Kasumi-1 (cell line): Measurements from ENCODE around the gene ELAVL1.
"Not testable (repeated sequence)": the region's sequence is repeated elsewhere in the genome, so short reads cannot be mapped to it uniquely, and the experiment has no call there.

Experiments
- DNase-seq, 2 experiments: peaks; one replicate each; lab custom pipeline; 2025; lab: John Stamatoyannopoulos, UW

Gene ELAVL1

GRCh38 chr19:7921302-7921966, 84.0 kb downstream of the ELAVL1 start:
- DNase-seq, result peak in 1 of 2 experiments; percentile 42

DNA sequence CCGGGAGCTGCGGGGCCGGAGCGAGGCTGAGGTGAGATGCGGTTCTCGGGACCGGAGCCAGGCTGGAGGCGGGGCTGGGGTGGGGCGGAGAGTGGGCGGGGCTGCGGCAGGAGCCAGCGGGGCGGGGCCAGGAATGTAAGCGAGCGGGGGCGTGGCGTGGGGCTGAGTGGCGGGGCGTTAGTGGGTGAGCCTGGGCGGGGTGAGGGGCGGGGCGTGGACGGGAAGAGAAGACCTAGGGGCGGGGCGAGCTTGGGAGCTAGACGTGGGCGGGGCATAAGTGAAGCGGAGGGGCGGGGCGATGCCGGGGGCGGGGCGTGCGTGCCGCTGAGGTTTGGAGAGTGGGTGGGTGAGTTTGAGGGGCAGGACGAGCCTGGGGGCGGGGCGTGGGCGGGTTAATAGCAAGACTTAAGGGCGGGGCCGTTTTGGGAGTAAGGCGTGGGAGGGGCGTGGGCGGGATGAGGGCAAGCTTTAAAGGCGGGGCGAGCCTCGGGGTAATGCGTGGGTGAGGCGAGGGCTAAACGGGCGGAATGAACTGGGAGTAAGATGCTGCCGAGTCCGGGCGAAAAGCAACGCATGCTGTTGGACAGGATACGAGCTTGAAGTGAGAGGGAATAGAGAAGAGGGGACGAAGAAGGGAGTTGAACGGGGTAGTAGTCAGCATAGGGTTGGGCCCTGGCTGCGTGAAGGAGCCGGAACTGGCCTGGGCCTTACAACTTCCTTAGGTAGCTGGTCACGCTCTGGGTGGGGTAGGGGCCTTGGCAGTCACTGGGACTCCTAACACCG, 84.7 kb downstream of the ELAVL1 start:
- DNase-seq, result peak; percentile 95 to 98

- peak; percentile 83 to 85 for DNase-seq
These were observed 85.6 kb downstream of the ELAVL1 start, which contains the start of gene SNAPC2 for GRCh38 chr19:7919610-7920518. Gene SNAPC2, plus strand, starts transcription at chr19:7920338. Its CDS starts 29 bp downstream, at chr19:7920367.

DNA sequence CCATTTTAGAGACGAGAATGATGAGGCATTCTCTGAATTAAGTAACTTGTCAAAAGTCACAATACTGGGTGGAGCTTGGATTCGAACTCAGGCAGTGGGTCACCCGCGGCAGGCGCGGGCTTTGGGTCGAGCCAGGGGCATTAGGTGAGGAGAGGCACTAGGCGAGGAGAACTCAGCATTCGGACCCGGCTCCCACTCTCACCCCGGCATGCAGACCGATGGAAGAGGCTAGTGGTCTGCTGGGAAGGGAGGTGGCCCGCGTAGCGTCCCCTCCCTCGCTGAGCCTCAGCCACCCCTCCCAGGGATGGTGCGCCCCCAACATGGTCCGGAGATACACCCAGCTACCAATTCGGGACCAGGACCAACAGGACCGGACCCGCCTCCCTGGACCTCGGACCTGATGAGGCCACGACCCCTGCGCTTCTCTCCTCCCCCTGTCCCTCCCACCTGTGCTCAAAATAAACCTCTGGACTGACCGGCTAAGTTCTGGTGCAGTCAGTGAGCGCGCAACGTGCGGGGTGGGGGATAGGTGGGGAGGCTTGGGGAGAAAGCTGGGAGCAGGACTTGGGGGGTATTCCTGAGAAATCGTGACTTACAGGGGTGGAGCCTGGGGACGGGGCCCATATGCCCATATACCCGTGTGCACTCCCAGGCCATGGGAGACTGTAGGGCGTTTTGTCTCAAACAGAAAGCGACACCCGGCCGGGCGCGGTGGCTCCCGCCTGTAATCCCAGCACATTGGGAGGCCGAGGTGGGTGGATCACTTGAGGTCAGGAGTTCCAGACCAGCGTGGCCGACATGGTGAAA, 86.6 kb downstream of the ELAVL1 start:
- no peak for DNase-seq

GRCh38 chr19:7918062-7918614, 87.3 kb downstream of the ELAVL1 start:
- DNase-seq, result not testable (repeated sequence)

GRCh38 chr19:7917267-7918061, 88.0 kb downstream of the ELAVL1 start:
- DNase-seq, result peak; percentile 48 to 62

GRCh38 chr19:7916955-7917266, 88.5 kb downstream of the ELAVL1 start:
- DNase-seq, result no peak

- no peak for DNase-seq
These were observed 89.1 kb downstream of the ELAVL1 start for GRCh38 chr19:7916103-7916954.

DNA sequence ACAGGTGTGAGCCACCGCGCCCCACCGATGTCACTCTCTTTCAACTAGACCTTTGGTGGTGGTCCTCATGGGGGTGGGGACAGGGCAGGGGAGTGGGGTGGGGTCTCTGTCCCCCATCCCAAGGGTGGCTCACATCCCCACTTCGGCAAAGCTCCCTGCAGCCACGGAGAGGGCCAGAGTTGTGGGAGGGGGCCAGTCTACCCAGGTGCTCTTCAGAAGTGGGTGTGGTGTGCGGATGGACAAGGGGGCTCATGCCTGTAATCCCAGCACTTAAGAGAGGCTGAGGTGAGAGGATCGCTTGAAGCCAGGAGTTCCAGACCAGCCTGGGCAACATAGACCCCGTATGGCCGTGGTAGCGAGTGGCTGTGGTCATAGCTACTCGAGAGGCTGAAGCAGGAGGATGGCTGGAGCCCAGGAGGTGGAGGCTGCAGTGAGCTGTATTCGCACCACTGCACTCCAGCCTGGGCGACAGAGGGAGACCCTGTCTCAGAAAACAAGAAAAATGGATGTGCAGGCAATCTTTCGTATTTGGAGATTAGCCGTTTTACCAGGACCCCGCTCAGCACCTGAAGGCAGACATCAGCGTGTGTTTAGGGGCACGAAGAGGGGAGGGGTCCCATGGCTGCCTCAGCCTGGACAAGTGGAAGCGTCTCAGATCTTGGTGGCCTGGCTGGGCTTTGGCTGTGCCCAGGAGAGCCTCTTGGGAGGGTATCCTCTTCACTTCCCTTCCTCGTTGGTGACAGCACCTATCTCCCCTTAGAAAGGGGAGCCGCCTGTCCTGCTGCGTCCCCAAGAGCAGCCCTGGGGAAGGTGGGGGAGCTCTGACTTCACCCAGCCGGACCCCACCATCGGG, 90.0 kb downstream of the ELAVL1 start:
- no peak for DNase-seq

DNA sequence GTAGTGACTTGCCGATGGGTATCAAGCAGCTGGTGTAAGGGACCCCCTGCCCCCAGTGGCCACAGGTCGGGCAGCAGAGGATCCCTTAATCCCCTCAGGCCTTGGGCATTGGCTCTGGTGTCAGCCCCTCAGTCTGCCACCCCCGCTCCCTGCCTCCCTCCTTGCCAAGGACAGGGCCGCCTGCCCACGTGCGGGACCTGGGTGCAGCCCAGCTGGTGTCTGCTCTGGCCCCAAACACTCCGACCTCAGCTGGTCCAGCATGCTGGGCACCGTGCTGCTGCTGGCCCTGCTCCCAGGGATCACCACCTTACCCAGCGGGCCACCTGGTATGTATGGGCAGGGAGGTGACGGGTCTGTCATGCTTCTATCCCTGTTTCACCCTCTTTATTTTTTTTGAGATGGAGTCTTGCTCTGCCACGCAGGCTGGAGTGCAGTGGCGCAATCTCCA, 90.8 kb downstream of the ELAVL1 start, which contains the start of gene TGFBR3L:
TSS of gene TGFBR3L (plus strand) at position 233 of the 448 bp plus-strand sequence.
- no peak for DNase-seq

GRCh38 chr19:7914099-7914498, 91.3 kb downstream of the ELAVL1 start:
- DNase-seq, result no peak

DNA sequence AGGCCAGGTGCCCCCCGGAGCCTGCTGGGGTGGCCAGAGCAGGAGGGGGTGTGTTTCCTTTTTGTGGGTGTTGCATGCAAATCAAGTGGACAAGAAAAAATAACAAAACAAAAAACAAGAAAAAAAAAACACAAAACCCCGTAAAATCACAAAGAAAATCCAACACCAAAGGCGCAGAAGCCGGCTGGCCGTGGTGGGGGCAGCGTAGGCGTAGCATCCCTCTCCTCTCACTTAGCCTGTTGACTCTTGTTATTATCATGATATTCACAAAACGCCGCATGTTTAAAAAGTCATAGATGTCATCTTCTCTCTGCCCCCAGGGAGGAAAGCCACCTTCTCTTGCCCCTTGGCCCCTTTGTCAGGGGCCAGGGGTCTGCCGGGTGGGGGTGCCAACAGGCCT, 91.8 kb downstream of the ELAVL1 start:
- no peak for DNase-seq

DNA sequence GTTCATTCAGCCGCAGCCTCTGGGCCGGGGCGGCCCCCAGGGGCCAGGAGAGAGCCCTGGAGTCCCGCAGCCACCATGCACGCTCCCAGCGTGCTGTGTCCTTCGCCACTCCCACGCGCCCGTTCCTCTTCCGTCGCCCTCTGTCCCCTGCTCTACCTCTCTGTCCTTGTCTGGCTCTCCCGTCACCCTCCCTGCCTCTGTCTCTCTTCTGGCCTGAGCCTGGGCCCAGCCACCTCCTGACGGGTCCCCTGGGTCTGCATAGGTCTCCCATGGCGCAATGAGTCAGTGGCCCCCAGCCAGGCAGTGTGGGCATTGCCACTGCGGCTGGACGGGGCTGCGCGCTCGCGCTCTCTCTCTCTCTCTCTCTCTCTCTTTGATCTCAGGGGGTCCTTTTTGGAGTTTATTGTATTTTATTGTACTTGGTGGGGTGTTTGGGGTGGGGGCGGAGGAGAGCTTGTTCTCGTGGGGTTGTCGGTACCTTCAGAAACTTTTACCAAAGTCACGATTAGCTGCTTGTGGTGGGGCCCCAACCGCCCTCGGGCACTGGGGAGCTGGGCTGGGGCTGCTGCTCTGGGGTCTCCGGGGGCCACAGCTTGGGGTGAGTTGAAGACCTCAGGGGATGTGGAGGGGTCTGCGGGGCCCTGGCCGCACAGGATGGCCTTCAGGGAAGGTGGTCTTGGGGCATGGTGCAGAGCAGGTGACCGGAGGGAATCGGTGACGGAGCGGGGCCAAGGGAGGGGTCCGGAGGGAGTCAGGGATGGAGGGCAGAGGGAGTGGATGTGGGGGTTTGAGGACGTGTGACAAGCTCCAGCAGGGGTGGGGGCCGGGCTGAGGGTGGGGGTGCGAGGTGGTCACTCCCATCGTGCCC, 92.5 kb downstream of the ELAVL1 start:
- DNase-seq, result no peak

GRCh38 chr19:7912144-7912696, 93.2 kb downstream of the ELAVL1 start:
- DNase-seq, result no peak

DNA sequence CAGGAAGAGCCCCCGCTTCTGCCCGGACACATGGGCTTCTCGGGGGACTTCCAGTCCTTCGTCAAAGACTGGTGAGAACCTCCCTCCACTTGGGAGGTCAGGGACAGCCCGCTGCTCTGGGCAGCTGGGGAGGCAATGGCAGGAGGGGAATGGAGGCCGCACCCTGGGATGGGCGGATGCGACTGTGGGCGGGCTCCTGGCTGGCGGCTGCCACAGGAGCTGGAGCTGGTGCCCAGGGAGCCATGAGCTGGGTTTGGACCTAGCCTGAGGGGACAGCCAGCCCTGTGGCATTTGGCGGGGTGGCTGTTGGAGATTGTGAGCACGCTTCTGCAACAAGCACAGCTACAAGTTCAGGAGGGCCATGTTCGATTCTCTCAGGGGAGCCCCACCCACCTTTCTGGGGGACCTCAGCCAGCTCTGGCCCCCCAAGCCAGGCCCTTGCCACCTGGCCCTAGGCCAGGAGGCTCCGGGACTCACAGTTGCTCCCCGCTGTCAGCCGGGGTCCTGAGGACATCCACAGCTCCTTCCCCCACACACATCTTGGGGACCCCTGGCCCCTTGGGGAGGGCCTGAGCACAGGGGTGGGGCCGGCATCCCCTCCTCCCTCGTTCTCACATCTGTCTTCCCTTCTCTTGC, 93.8 kb downstream of the ELAVL1 start:
- DNase-seq, result no peak

DNA sequence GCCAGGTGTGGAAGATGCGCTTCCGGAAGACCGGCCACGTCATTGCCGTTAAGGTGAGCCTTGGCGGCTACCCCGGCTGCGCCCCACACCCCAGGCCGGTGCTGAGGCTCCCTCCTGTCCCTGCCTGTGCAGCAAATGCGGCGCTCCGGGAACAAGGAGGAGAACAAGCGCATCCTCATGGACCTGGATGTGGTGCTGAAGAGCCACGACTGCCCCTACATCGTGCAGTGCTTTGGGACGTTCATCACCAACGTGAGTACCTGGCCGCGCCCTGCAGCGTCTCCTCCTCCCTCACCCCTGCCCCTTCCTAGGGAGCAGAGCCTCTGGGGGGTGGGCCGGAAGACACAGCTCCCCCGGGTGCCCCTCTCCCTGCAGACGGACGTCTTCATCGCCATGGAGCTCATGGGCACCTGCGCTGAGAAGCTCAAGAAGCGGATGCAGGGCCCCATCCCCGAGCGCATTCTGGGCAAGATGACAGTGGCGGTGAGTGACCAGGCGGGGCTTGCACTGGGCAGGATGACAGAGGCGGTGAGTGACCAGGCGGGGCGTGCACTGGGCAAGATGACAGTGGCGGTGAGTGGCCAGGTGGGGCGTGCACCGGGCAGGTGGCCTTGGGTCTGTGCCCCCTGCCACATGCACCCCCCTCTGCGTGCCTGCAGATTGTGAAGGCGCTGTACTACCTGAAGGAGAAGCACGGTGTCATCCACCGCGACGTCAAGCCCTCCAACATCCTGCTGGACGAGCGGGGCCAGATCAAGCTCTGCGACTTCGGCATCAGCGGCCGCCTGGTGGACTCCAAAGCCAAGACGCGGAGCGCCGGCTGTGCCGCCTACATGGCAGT, 94.9 kb downstream of the ELAVL1 start:
- DNase-seq, result no peak
